T47D (cell line): Measurements from ENCODE around the gene PTPRT.

Source experiments
- DNase-seq, 2 experiments: peaks; one replicate each; pipeline versions ENCODE4 v3.0.0 to v3.0.0-alpha.2; 2011 to 2012; ENCODE audit warnings: low read depth in 1 of 2, low spot score in 1 of 2
- JUND ChIP-seq: IDR thresholded peaks from 2 replicates; pipeline ENCODE4 v1.6.1; 2012; ENCODE audit warnings: low read depth
- in situ Hi-C: cut with HindIII; loops from 2 replicates; pipeline ENCODE4 v1.10.0; 2016; ENCODE audit warnings: low sequenced_read_pairs, low pct_unique_long_range_greater_than_20kb

The PTPRT gene

DNA sequence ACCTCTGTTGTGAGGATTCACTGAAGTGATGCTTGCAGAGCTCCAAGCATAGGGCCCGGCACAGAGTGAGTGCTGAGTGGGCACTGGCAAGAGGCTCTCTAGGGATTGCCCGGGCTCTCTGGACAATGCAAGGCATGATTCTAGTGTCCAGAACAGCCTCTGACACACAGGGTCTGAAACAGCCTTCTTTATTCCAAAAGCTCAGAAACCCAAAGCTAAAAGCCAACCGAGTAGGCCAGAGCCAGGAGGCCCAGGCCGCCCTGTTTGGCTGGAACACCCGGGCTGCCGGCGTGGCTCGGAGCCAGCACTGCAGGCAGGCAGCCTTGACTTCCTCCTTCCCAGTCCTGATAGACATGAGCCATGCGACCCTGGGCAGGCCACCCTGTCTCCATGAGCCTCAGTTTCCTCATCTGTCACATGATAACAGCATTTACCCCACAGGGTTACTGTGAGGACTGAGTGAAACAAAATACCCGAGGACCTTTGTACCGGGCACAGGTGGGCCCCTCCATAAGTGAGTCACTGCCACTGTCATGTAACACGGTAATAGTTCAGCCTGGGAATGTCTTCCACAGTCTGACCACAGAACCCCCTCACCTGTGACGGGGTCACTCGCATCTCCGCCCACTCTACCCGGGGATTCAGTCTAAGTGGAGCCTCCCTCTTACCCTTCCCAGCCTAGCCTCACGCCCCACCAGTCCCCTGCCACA lies 51.5 kb downstream of the PTPRT start:
- DNase-seq, result no peak
- in situ Hi-C loops, result no loop called here
- TF ChIP-seq JUND, result no peak

GRCh38 chr20:43137160-43137559 lies 52.5 kb downstream of the PTPRT start:
- in situ Hi-C loops, result no loop called here
- DNase-seq, result no peak
- TF ChIP-seq JUND, result no peak

- in situ Hi-C loops, result no loop called here
- DNase-seq, result no peak
- no peak for TF ChIP-seq JUND
Observed at GRCh38 chr20:43124241-43124640, 65.5 kb downstream of the PTPRT start.

DNA sequence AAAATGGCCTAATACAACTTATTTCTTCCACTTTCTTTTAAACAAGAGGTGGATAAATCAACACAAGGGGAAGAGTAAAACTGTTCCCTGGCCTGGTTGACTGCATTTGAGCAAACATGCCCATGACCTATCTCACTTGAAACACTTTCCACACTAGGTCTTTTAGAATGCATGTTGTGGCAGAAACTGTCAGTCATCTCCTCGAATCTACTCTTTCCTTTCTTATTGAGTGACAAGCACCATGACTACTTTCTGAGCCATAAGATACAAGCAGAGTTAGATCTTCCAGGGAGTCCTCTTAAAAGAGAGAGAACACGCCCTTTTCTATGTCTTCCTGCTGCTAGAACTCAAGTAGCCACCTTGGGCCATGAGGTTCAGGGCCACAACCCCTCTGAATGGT lies 66.5 kb downstream of the PTPRT start:
- no peak for DNase-seq
- in situ Hi-C loops, result no loop called here
- TF ChIP-seq JUND, result no peak

GRCh38 chr20:43119720-43120119 lies 70.0 kb downstream of the PTPRT start:
- TF ChIP-seq JUND, result no peak
- in situ Hi-C loops, result no loop called here
- DNase-seq, result no peak

- TF ChIP-seq JUND, result no peak
- no peak for DNase-seq
- in situ Hi-C loops, result no loop called here
Observed at GRCh38 chr20:43102394-43102793, 87.3 kb downstream of the PTPRT start.

- no peak for DNase-seq
- TF ChIP-seq JUND, result no peak
- in situ Hi-C loops, result no loop called here
Observed at GRCh38 chr20:43096931-43097260, 92.8 kb downstream of the PTPRT start.

- no peak for TF ChIP-seq JUND
- no peak for DNase-seq
- in situ Hi-C loops, result no loop called here
Observed at GRCh38 chr20:43096126-43096930, 93.4 kb downstream of the PTPRT start.

GRCh38 chr20:43095034-43095433 lies 94.7 kb downstream of the PTPRT start:
- no peak for TF ChIP-seq JUND
- in situ Hi-C loops, result no loop called here
- no peak for DNase-seq

- in situ Hi-C loops, result no loop called here
Observed at GRCh38 chr20:43092386-43093088, 97.2 kb downstream of the PTPRT start.

DNA sequence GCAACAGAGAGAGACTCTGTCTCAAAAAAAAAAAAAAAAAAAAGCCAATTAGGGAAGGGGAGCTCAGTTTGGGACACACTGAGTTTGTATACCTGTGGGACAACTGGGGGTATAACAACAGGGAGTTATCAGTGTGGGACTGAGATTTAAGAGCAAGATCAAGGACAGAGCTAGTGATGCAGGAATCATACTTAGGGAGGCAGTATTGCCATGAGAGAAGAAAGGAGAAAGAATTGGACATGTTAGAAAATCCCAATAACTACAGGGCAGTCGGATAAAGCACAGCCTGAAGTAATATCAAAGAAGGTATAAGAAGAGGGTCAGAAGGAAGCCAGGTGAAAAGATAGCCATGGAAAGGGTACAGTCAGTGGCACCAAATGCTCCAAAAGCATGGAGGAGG lies 121.2 kb downstream of the PTPRT start:
- DNase-seq, result no peak
- TF ChIP-seq JUND, result no peak
- in situ Hi-C loops, result no loop called here

More at GRCh38 chr20:43092386-43093088, 97.2 kb downstream of the PTPRT start:
- DNase-seq, result no peak
- TF ChIP-seq JUND, result no peak

- in situ Hi-C loops, result no loop called here
- no peak for DNase-seq
- TF ChIP-seq JUND, result no peak
Observed at GRCh38 chr20:43066125-43066524, 123.6 kb downstream of the PTPRT start.

DNA sequence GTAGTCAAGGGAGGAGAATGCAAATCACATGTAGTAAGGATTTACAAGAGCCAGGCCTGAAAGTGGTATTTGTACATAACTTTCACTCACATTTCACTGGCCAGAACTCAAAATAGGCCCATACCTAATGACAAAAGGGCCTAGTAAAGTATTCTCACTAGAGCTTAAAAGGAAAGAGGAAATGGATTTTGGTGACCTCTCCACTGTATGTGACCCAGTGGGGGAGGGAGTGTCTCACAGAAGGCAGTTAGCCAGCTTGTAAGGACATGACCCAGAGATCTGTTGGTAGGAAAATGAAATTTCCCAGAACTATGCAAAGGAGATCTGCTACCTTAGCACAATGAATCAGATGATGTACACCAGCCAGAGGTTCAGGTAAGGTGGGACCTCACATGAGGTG lies 124.4 kb downstream of the PTPRT start:
- TF ChIP-seq JUND, result no peak
- no peak for DNase-seq
- in situ Hi-C loops, result no loop called here
